GM10266 (cell line): ENCODE results near the gene C17orf114.

Source experiments
- DNase-seq: peaks from one replicate; pipeline ENCODE4 v3.0.0; 2012; ENCODE audit errors: extremely low spot score
- CTCF ChIP-seq: IDR thresholded peaks from 2 replicates; pipeline ENCODE4 v1.5.1; 2012; ENCODE audit warnings: mild to moderate bottlenecking, low read depth; ENCODE audit not compliant: control insufficient read depth, insufficient read depth; ENCODE audit errors: missing control alignments

C17orf114 gene

GRCh38 chr17:4842376-4842775, 40.2 kb upstream of the C17orf114 start:
- no peak for DNase-seq
- TF ChIP-seq CTCF: no peak

- TF ChIP-seq CTCF: no peak
- DNase-seq: no peak
Measured at GRCh38 chr17:4840893-4841242, 38.7 kb upstream of the C17orf114 start.

- no peak for DNase-seq
- TF ChIP-seq CTCF: no peak
Measured at GRCh38 chr17:4839965-4840892, 38.1 kb upstream of the C17orf114 start.

- no peak for DNase-seq
- no peak for TF ChIP-seq CTCF
Measured at GRCh38 chr17:4839221-4839620, 37.1 kb upstream of the C17orf114 start.

GRCh38 chr17:4838309-4838785, 36.2 kb upstream of the C17orf114 start:
- DNase-seq: no peak
- TF ChIP-seq CTCF: no peak

GRCh38 chr17:4837471-4838308, 35.6 kb upstream of the C17orf114 start:
- TF ChIP-seq CTCF: no peak
- DNase-seq: no peak

- TF ChIP-seq CTCF: no peak
- DNase-seq: no peak
Measured at GRCh38 chr17:4836221-4836620, 34.1 kb upstream of the C17orf114 start.
